ENCODE measurements around the gene JADE1. TPM values are rescaled to one million over a fixed set of nuclear protein-coding genes. Genes with fewer than 3 reads are reported as not detected.
A peak's percentile ranks its signal among the peaks of the same experiment; 100 is the strongest.

Gene JADE1
- total and polyA plus RNA-seq, 9 of the 15 experiments (the other 6 are each of a cell fraction or from before 2014, with no cell fraction given) = 8.3 to 37.9 (median 24.4) TPM

GRCh38 chr4:128803783-128804182, 5.7 kb upstream of the JADE1 start (continued):
- no peak for TF ChIP-seq GTF2B (IDR thresholded peaks at IDR 0.05; ENCODE audit: extremely low read depth, insufficient read length)
- TF ChIP-seq GATAD2B (IDR thresholded peaks at IDR 0.05; ENCODE audit: borderline replicate concordance) = no peak
- TF ChIP-seq RUNX1 (IDR thresholded peaks at IDR 0.05; ENCODE audit: low read depth) = no peak
- TF ChIP-seq TEAD4 (IDR thresholded peaks at IDR 0.05; ENCODE audit: low read length) = 0 out of 2 replicates have a peak, but pooled peaks have one; percentile 11
- no peak for TF ChIP-seq TEAD4 (CRISPR knock-in tag; IDR thresholded peaks at IDR 0.05; ENCODE audit: borderline replicate concordance)
- TF ChIP-seq CBFA2T2 (conservative IDR thresholded peaks at IDR 0.05) = peak; percentile 25
- no peak for TF ChIP-seq PATZ1 (CRISPR knock-in tag; IDR thresholded peaks at IDR 0.05; ENCODE audit: borderline replicate concordance)
- no peak for TF ChIP-seq MEIS2 (IDR thresholded peaks at IDR 0.05; ENCODE audit: partially characterized antibody)

Data from K562 (cell line).